K562 (cell line): Measurements from ENCODE around the gene SURF4. TPM values are rescaled to one million over a fixed set of nuclear protein-coding genes. Genes with fewer than 3 reads are reported as not detected.

Experiments
- ATAC-seq: fragments of 200-7000 bp; cut with Tn5 transposase; 3 replicates; pipeline ENCODE4 v1.9.1; 2020; ENCODE audit warnings: moderate library complexity
- BruUV-seq: library from RNA; stranded (reverse); fragments of 400-500 nt; replicated peaks from 2 replicates; lab custom pipeline; 2021; lab: Mats Ljungman, UMichigan
- CTCF ChIA-PET: fragments of 300-600 bp; formaldehyde crosslinking; extraction: SDS; loops from one replicate; lab custom pipeline; 2021; ENCODE audit warnings: low intra/inter-chr PET ratio; lab: Yijun Ruan, JAX
- POLR2A ChIA-PET: fragments of 300-600, 350-650 bp; sonication (Branson Sonifier 250); formaldehyde crosslinking; extraction: SDS; loops from one replicate; lab custom pipeline; 2021; ENCODE audit warnings: antibody characterized with exemption, inconsistent platforms; lab: Yijun Ruan, JAX
- DNase-seq, 4 experiments: peaks; one replicate each; pipeline versions ENCODE4 v3.0.0 to v3.0.0-alpha.2; 2011 to 2018; ENCODE audit warnings: low spot score in 3 of 4, mixed read lengths in 3 of 4; ENCODE audit errors: extremely low read depth in 1 of 4
- FAIRE-seq: peaks from 2 replicates; lab custom pipeline; 2011; peaks lifted over from hg19 to GRCh38; lab: Jason Lieb, UNC
- H2AFZ ChIP-seq: 2 replicates; pipeline ENCODE4 v1.6.0; 2011; ENCODE audit warnings: low read depth, low read length, control low read depth, inconsistent platforms
- H3K27ac ChIP-seq: fragments of 200-600 bp; 3 replicates; pipeline ENCODE4 v1.8.0; 2011; ENCODE audit warnings: low read depth, mild to moderate bottlenecking, control low read depth, inconsistent platforms, low read length, moderate library complexity, mixed read lengths; ENCODE audit errors: extremely low read depth
- H3K27me3 ChIP-seq, 2 experiments: fragments of 300-600 bp in 1 of 2; 2 replicates in 1 of 2; 3 replicates in 1 of 2; pipeline versions ENCODE4 v1.6.0 to v1.8.0; 2011; ENCODE audit warnings: inconsistent platforms in 2 of 2, low read length in 2 of 2, mild to moderate bottlenecking in 1 of 2, mixed read lengths in 1 of 2, moderate library complexity in 1 of 2; ENCODE audit not compliant: control insufficient read depth in 2 of 2, insufficient read depth in 2 of 2
- H3K36me3 ChIP-seq: fragments of 300-600 bp; 3 replicates; pipeline ENCODE4 v1.8.0; 2011; ENCODE audit warnings: mild to moderate bottlenecking, low read length, inconsistent platforms; ENCODE audit not compliant: control insufficient read depth, insufficient read depth
- H3K4me1 ChIP-seq, 2 experiments: fragments of 200-600 bp in 1 of 2; replicated peaks in 1 of 2; 2 replicates in 1 of 2; 3 replicates in 1 of 2; pipeline versions ENCODE4 v1.5.1 to v1.8.0; 2011; ENCODE audit warnings: inconsistent platforms in 2 of 2, low read length in 2 of 2, mild to moderate bottlenecking in 1 of 2, mixed read lengths in 1 of 2, moderate library complexity in 1 of 2; ENCODE audit not compliant: control insufficient read depth in 2 of 2, insufficient read depth in 2 of 2
- H3K4me2 ChIP-seq: 2 replicates; pipeline ENCODE4 v1.6.1; 2011; ENCODE audit warnings: low read length, control low read depth, inconsistent platforms, mixed read lengths; ENCODE audit not compliant: insufficient read depth
- H3K4me3 ChIP-seq: fragments of 200-600 bp; sonication (generic), shearing (Covaris generic); 2 replicates; pipeline ENCODE4 v1.5.1; 2016; ENCODE audit warnings: control low read depth, inconsistent platforms
- H3K79me2 ChIP-seq: fragments of 200-600 bp; 3 replicates; pipeline ENCODE4 v1.8.0; 2011; ENCODE audit warnings: low read length, inconsistent platforms; ENCODE audit not compliant: control insufficient read depth, insufficient read depth
- H3K9ac ChIP-seq, 2 experiments: 2 replicates each; pipeline versions ENCODE4 v1.6.0 to v1.6.1; 2011; ENCODE audit warnings: low read depth in 2 of 2, low read length in 2 of 2, control low read depth in 1 of 2, inconsistent platforms in 1 of 2, mild to moderate bottlenecking in 1 of 2, mixed read lengths in 1 of 2; ENCODE audit not compliant: insufficient read depth in 1 of 2
- H3K9me1 ChIP-seq: one replicate; pipeline ENCODE4 v1.6.0; 2011; ENCODE audit warnings: inconsistent platforms, mild to moderate bottlenecking, low read length, moderate library complexity; ENCODE audit not compliant: control insufficient read depth, insufficient read depth
- H3K9me3 ChIP-seq: replicated peaks from 2 replicates; pipeline ENCODE4 v1.5.1; 2011; ENCODE audit warnings: low read depth, low read length, inconsistent platforms; ENCODE audit not compliant: control insufficient read depth, insufficient read depth
- H4K20me1 ChIP-seq: replicated peaks from 2 replicates; pipeline ENCODE4 v1.6.1; 2011; ENCODE audit warnings: low read length, inconsistent platforms, mixed read lengths; ENCODE audit not compliant: control insufficient read depth, insufficient read depth
- MAFG ChIP-seq: fragments of 450-650 bp; conservative IDR thresholded peaks from 2 replicates; pipeline ENCODE4 v1.6.1; 2016; ENCODE audit warnings: missing genetic modification characterization, missing compliant biosample characterization
- MTA1 ChIP-seq: fragments of 450-650 bp; IDR thresholded peaks from 2 replicates; pipeline ENCODE4 v1.6.1; 2017; ENCODE audit warnings: borderline replicate concordance
- NRF1 ChIP-seq, 2 experiments: fragments of 450-650 bp; IDR thresholded peaks in 1 of 2; conservative IDR thresholded peaks in 1 of 2; 2 replicates each; pipeline ENCODE4 v1.6.1; 2014; ENCODE audit warnings: mild to moderate bottlenecking in 2 of 2
- RBBP5 ChIP-seq: fragments of 200-600 bp; sonication (generic); IDR thresholded peaks from 2 replicates; pipeline ENCODE4 v1.6.1; 2012; ENCODE audit warnings: borderline replicate concordance, mild to moderate bottlenecking, low read length, control low read depth, inconsistent platforms; ENCODE audit not compliant: insufficient read depth, poor library complexity, severe bottlenecking
- SPI1 ChIP-seq: IDR thresholded peaks from 2 replicates; pipeline ENCODE4 v1.6.1; 2011; ENCODE audit warnings: low read depth, low read length, control low read depth, borderline replicate concordance
- ZC3H4 ChIP-seq: sonication (generic); formaldehyde crosslinking; IDR thresholded peaks from 2 replicates; pipeline ENCODE4 v1.9.0; 2021; ENCODE audit warnings: missing genetic modification reagents, borderline replicate concordance
- ZNF121 ChIP-seq: sonication (generic); formaldehyde crosslinking; conservative IDR thresholded peaks from 2 replicates; pipeline ENCODE4 v1.8.0; 2022; ENCODE audit warnings: missing genetic modification reagents
- ZNF695 ChIP-seq: fragments of 450-650 bp; formaldehyde crosslinking; IDR thresholded peaks from 2 replicates; pipeline ENCODE4 v1.4.0; 2020; ENCODE audit warnings: mild to moderate bottlenecking, moderate library complexity
- WGBS: fragments of 100-300 bp; shearing (Covaris generic); methylation state at CpG from one replicate; pipeline ENCODE4 v1.1.6; 2016; ENCODE audit warnings: low coverage, mixed read lengths; ENCODE audit not compliant: insufficient coverage; ENCODE audit errors: missing lambda C conversion rate; 5-methylcytosine and 5-hydroxymethylcytosine counted together
- in situ Hi-C: fragments of 300-500 bp; cut with MboI; formaldehyde crosslinking; loops from 4 replicates; pipeline ENCODE4 v1.15.0; 2018; ENCODE audit warnings: inconsistent platforms, mixed read lengths
- intact Hi-C: fragments of 100-400 bp; cut with micrococcal nuclease; formaldehyde crosslinking; loops from 2 replicates; pipeline ENCODE4 v1.14.2; 2022
- polyA plus RNA-seq, 8 experiments: library from polyadenylated mRNA; depleted of rRNA in 4 of 8; stranded (reverse) in 5 of 8; unstranded in 3 of 8; fragments of >200 nt; fragmentation: Nextera tagmentation in 2 of 8; fragmentation: Illumina TruSeq in 1 of 8; extraction: Ambion mirVana in 2 of 8; extraction: Trizol in 1 of 8; gene quantifications; 2 replicates each; pipeline versions ENCODE4 v1.2.1 to v1.2.3, GENCODE V29; 2011 to 2014; ENCODE audit warnings: inconsistent platforms in 1 of 8, missing spikeins in 1 of 8
- total RNA-seq, 7 experiments: library from RNA; depleted of rRNA in 6 of 7; stranded (reverse); fragments of >200 nt in 6 of 7; fragmentation: Illumina TruSeq in 2 of 7; extraction: Trizol in 2 of 7; gene quantifications; 2 replicates each; pipeline versions ENCODE4 v1.2.1 to v1.2.3, GENCODE V29; 2011 to 2021; ENCODE audit warnings: low replicate concordance in 1 of 7

SURF4 gene
- total and polyA plus RNA-seq, 9 of the 15 experiments (the other 6 are each of a cell fraction or from before 2014, with no cell fraction given), result 8.4 to 176 (median 130) TPM

- no peak overlapping the region for H3K4me2 ChIP-seq
- peaks cover 64% of the 10 kb centered on the region for H3K36me3 ChIP-seq
- FAIRE-seq (no peak), ATAC-seq (no peak), DNase-seq (no peak)
- ChIA-PET CTCF (no interaction called here), POLR2A (interaction anchor here (0.7 to 1.1 kb wide), 3 partner anchors 68 to 336 kb away, joined by 3 to 4 read pairs (median 3); no protein-coding TSS in a partner anchor)
- intact Hi-C loops (no loop called here), in situ Hi-C loops (no loop called here)
- H3K79me2 ChIP-seq, result peaks cover 50% of the 10 kb centered on the region
- H3K4me1 ChIP-seq, result peaks cover 17 to 29% of the 10 kb centered on the region in 2 experiments
- no peaks in the 10 kb centered on the region for H3K27me3 ChIP-seq
- 73% methylated on average over 1 of the region's 1 CpG for WGBS
- H3K9me3 ChIP-seq, result no peaks in the 10 kb centered on the region
- BruUV-seq, result no TSS peak
- no peak overlapping the region for H2AFZ ChIP-seq
- H3K27ac ChIP-seq, result no peak overlapping the region
- TF ChIP-seq ZC3H4 (CRISPR knock-in tag) (no peak), MTA1 (no peak), NRF1 (conservative IDR thresholded peaks at IDR 0.05 in 1 of 2, IDR thresholded peaks at IDR 0.05 in 1 of 2) (no peak), ZNF695 (CRISPR knock-in tag) (no peak), MAFG (tag) (no peak), SPI1 (peak; percentile 69; the same call in 1 of the 2 replicates)
- no peaks in the 10 kb centered on the region for H3K9me1 ChIP-seq
- H3K4me3 ChIP-seq, result no peak overlapping the region
- 0 out of 4 replicates have a peak overlapping the region, but pooled peaks of 1 of the 2 experiments have one; percentile 84 for H3K9ac ChIP-seq
- H4K20me1 ChIP-seq, result peaks cover 4% of the 10 kb centered on the region; the same call in 1 of the 2 replicates
These were observed 39.3 kb upstream of the SURF4 start for GRCh38 chr9:133415170-133415569.

GRCh38 chr9:133408042-133408441, 32.2 kb upstream of the SURF4 start:
- POLR2A ChIA-PET, result no interaction called here
- in situ Hi-C loops, result no loop called here
- Histone ChIP-seq H3K4me1 (peaks cover 0 to 20% of the 10 kb centered on the region in 2 experiments; a peak in 3 of 5 replicates), H3K9me1 (no peaks in the 10 kb centered on the region), H3K9me3 (no peaks in the 10 kb centered on the region), H3K27ac (no peak overlapping the region), H2AFZ (no peak overlapping the region), H3K79me2 (0 out of 3 replicates have a peak, but pooled peaks cover 4% of the 10 kb centered on the region), H4K20me1 (peaks cover 12% of the 10 kb centered on the region), H3K27me3 (no peaks in the 10 kb centered on the region), H3K4me2 (no peak overlapping the region), H3K4me3 (no peak overlapping the region), H3K9ac (no peak overlapping the region), H3K36me3 (peaks cover 91% of the 10 kb centered on the region)
- WGBS, result 80% methylated on average over 1 of the region's 1 CpG
- DNase-seq, result no peak
- ATAC-seq, result no peak
- CTCF ChIA-PET, result interaction anchor here (1.1 to 1.7 kb wide), 2 partner anchors 9 to 78 kb away, joined by 5 read pairs; partner anchors contain the start of gene REXO4
- intact Hi-C loops, result no loop called here
- no peak for TF ChIP-seq RBBP5
- peak; percentile 84 for TF ChIP-seq ZNF121 (CRISPR knock-in tag)
- FAIRE-seq, result no peak
- BruUV-seq, result no TSS peak
